Endometrial microvascular endothelial cells (primary cell): ENCODE data around the gene ZNF576. TPM values are rescaled to one million over a fixed set of nuclear protein-coding genes. Genes with fewer than 3 reads are reported as not detected.
"Not testable (repeated sequence)": the region's sequence is repeated elsewhere in the genome, so short reads cannot be mapped to it uniquely, and the experiment has no call there.

Experiments used
- in situ Hi-C: cut with HindIII; loops from 2 replicates; pipeline ENCODE4 v1.10.0; 2017; ENCODE audit warnings: low sequenced_read_pairs, low pct_unique_long_range_greater_than_20kb; ENCODE audit errors: inconsistent ontology term
- total RNA-seq: library from RNA; depleted of rRNA; stranded (reverse); fragments of >200 nt; gene quantifications from one replicate; pipeline ENCODE4 v1.2.3, GENCODE V29; 2015; ENCODE audit errors: inconsistent ontology term

Gene ZNF576
- total RNA-seq, 1 donor from 2014 or later, result 22.5 TPM

DNA sequence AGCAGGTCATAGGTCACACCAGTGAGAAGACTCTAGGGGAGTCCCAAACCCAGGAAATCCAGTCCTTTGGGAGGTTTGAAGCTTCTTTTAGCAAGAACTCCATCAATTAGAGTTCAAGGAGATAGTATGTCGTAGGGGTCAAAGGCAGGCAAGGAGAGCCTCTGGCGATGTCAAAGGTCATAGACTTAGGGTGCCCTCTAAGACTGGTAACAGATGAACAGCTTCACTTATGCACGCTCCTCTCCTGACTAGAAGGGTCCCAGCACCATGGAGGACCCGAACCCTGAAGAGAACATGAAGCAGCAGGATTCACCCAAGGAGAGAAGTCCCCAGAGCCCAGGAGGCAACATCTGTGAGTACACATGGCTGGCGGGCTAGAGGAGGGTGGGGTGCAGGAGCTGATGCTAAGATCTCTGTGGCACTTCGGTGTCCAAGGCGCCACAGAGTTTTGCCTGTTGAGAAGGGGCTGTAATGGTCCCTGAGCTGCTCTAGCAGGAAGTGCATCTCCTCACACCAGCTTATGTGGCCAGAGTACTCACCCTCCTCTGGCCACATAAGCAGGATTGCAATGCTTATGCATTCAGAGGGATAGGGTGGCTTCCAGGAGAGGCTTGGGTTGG, 557 bp downstream of the ZNF576 start:
- in situ Hi-C loops, result no loop called here

DNA sequence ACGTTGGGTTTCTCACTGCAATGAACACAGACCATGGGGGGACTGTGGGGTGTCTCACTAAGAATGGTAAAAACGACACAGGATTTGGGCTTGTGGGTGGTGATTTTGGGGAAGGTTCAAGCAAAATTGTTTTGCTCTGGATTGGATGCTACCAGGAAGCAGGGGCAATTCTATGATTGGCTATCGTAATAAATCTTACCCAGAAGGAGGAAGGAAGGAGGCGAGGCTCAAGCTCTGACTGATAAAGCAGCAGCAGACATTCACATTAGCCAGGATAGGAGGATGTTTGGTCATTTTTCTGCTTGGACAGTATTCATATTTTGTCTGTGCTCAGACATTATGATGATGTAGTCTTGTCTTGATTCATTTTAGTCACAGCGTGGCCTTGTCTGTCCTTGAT, 1.5 kb downstream of the ZNF576 start:
- in situ Hi-C loops, result no loop called here

DNA sequence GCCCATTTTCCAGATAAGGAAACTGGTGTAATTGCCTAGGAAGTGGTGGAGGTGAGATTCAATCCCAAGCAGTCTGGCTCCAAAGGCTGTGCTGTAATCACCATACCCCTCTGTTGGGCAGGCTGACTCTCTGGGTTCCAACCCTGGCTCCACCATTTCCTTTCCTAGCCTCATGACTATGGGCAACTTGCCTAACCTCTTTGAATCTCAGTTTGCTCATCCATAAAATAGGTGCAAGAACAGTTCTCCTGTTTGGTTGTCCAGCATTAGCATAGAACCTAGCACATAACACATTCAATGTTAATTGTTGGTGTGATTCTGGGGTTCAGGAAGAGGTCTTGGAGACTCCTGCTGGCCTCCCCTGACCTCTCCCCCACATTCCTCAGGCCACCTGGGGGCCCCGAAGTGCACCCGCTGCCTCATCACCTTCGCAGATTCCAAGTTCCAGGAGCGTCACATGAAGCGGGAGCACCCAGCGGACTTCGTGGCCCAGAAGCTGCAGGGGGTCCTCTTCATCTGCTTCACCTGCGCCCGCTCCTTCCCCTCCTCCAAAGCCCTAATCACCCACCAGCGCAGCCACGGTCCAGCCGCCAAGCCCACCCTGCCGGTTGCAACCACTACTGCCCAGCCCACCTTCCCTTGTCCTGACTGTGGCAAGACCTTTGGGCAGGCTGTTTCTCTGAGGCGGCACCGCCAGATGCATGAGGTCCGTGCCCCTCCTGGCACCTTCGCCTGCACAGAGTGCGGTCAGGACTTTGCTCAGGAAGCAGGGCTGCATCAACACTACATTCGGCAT, 2.2 kb downstream of the ZNF576 start:
- in situ Hi-C loops, result no loop called here

DNA sequence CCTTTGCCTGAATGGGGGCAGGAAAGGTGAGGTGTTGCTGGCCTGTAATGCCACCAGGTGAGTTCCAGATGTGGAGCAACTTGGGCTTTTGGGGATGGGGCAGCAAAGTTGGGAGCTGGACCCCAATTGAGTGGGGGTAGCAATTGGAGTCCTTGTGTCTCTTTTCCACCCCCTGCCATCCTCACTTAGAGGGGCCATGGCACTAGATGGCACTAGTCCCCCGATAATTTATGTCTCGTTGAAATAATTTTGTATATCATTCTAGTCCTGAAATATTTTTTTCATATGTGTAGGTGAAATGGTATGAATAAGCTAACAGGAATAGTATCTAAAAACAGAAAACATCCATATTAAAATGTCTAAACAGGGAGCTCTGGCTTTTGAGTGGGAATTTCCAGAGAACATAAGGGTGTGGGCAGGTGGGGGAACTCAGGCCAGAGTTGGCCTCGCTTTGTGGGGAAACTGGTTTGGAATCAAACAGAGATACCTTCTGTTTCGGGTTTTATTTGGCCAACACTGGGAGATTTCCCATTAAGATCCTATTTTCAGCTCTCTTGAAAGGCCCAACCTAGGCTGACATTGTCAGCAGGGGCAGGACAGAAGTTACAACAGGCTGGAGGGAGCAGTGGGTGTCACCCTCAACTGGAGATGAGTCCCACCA, 3.4 kb downstream of the ZNF576 start:
- in situ Hi-C loops, result no loop called here

DNA sequence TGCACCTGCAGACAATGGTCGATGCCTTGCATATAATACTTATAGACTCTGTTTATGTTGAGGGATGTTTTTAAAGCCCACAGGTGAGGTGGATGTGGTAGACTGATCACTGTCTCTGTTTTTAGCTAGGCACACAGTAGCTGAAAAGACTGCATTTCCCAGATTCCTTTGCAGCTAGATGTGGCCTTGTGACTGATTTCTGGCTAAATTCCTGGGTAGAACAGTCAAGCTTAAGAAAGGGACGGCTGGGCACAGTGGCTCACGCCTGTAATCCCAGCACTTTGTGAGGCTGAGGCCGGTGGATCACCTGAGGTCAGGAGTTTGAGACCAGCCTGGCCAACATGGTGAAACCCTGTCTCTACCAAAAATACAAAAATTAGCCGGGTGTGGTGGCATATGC, 3.9 kb downstream of the ZNF576 start:
- in situ Hi-C loops, result not testable (repeated sequence)

DNA sequence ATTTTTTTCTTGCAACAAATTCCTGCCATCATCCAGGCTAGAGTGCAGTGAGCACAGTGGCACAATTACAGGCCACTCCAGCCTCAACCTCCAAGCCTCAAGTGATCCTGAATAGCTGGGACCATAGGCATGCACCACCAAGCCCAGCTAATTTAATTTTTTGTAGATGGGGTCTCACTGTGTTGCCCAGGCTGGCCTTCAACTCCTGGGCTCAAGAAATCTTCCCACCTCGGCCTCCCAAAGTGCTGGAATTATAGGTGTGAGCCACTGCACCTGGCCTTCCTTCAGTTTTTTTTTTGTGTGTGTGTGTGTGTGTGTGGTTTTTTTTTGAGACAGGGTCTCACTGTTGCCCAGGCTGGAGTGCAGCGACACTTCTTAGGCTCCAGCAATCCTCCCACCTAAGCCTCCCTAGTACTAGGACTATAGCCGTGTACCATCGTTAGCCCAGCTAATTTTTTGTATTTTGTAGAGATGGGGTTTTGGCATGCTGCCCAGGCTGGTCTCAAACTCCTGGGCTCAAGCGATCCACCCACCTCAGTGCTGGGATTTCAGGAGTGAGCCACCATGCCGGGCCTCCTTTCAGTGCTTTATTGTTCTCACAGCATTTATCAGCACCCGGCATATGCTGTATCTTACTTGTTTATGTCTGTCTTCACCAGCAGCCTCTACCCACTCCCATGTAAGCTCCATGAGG, 9.6 kb downstream of the ZNF576 start:
- in situ Hi-C loops, result no loop called here

DNA sequence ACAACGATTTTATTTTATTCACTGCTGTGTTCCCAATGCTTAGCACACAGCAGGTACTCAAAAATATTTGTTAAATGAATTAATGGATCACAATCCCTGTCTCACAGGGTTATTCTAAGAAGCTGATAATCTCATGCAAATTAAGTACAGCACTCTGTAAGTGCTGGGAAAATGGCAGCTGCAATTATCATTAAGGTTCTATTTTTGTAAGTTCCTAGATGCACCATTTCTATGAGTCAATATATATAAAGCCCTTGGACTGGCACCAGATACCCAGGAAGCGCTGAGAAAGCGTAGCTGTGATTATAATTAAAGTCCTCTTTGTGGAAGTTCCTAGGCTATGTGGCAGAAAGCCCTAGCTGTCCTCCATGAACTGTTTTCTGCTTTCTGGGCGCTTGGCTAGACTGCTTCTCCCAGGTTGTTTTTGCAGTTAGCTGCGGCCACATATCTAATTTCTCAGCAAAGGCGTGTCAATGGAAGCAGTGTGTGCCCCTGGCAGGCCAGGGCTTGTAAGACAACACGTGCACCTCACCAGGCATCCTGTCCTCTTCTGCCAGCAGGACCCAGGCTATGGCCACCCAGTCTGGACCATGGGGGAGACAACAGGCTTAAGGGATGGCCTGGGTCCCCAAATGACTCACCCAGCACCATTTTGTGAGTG, 10.3 kb downstream of the ZNF576 start:
- in situ Hi-C loops, result no loop called here

DNA sequence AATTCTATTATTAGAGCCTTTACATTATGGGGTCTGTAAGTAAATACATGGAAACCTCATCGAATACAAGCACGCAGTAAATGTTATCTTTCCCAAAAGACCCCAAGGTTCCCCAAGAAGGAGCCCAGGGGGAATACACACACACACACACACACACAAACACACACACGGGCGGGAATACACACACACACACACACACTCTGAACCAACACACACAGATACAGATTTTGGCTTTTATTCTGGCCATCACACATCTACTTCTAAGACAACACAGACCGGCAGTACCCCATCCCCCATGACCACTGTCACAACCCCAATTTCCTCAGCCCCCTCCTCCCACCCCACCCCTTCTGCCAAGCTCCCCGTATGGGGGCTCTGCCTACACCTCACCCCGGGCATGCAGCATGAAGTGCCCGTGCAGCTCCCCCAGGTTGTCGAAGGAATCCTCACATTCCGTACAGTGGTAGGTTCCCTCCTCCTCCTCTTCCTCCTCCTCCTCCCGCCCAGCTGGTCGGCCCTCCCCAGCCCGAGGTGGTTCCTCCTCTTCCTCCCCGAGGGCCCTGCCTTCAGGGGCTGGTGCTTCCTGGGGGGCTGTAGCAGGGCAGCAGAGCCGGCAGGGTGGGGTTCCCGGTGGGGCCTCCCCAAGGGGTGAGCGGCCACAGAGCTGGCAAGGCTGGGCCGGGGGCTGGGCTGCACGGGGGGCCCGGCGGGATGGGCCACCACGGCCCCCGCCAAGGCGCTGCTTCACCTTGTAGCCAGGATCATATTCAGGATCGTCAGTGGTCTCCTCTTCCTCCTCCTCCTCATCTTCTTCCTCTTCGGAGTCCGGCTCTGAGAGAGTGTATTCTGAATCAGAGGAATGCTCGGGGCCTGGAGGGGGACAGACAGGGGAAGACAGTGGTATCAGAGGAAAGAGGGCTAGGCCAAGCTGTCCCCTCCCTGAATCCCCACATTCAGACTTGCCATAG, 11.1 kb downstream of the ZNF576 start:
- in situ Hi-C loops, result no loop called here

DNA sequence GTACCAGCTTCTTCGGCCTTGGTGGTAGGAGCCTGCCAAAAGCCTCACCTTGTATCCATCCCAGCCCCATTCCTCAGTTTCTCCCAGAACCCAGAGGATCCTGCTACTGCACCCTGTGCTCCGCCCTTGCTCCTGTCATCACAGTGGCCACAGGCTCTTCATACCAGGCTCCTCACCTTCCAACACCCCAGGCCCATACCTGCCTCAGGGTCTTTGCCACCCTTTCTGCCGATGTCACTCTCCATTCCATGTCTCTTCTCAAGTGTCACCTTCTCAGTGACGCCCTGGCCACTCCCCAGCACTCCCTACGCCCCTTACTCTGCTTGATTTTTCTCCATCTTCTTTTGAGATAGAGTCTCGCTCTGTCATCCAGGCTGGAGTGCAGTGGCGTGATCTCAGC, 13.5 kb downstream of the ZNF576 start:
- in situ Hi-C loops, result no loop called here

DNA sequence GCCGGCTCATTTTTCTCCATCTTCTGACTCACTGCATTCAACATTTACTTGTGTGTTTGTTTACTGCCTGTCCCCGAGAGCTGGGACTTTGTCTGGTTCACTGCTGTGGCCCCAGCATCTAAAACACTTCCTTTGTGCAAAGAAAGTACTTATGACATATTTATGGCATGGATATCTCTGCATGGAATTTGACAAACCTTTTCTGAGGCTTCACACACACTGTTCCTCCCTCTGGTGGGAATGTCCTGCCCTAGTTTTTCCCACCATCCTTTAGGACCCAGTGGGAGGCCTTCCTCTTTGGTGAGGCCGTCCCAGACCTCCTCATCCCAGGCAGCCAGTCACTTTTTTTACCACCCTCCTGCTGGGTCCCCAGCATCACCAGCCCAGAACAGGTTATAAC, 14.1 kb downstream of the ZNF576 start:
- in situ Hi-C loops, result no loop called here

DNA sequence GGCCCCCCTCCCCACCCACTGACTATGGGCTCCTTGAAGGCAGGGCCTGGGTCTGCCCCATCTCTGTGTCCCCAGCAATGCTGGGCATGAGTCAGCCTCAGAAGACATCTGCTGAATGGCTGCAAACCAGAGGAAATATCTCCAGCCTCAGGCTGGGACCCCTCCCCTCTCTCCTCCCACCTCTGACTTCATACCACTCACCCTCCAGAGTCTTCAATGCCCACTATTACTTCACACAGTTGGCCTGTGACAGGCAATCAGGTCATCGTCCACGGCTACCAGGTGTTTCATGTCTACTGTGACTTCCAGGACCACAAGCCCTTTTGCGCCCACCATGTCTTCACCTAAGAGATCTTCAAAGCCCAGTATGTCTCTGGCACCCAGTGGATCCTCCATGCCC, 15.4 kb downstream of the ZNF576 start, which contains the start of gene SRRM5:
Gene SRRM5 (plus strand): TSS at position 301 of the 400 bp plus-strand sequence. CDS start 34 bp downstream, at position 335.
- in situ Hi-C loops, result no loop called here

DNA sequence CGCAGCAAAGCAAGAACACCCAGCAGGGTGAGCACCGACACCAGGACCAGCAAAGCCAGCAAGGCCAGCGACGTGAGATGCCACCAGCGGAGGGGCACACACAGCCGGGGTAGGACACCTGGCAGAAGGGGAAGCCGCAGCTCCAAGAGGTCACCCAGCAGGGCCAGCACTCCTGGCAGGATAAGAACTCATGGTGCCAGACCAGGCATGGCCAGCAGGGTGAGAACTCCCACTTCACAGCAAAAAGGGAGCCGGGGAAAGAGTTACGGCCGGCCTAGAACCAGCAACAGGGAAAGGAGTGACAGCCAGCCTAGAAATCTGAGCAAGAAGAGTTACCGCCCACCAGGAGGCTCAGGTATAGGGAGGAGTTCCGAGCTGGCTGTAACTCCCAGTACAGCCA, 16.0 kb downstream of the ZNF576 start:
- in situ Hi-C loops, result no loop called here

DNA sequence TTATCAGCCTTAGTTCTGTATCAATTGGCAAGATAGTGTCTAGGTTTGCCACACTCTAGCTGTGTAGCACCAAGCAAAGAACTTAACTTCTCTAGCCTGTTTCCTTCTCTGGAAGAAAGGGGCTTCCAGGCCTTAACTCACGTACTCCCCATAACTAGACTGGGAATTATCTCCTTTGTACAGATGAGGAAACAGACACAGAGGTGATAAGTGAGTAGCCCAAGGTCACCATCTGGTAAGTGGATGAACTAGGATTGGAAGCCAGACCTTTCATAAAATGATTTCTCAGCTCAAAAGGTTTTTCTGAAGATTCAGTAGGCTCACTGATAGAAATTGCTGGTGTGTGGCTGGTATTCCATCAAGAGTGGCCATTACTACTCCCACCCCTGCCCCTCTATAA, 19.9 kb downstream of the ZNF576 start:
- in situ Hi-C loops, result no loop called here

DNA sequence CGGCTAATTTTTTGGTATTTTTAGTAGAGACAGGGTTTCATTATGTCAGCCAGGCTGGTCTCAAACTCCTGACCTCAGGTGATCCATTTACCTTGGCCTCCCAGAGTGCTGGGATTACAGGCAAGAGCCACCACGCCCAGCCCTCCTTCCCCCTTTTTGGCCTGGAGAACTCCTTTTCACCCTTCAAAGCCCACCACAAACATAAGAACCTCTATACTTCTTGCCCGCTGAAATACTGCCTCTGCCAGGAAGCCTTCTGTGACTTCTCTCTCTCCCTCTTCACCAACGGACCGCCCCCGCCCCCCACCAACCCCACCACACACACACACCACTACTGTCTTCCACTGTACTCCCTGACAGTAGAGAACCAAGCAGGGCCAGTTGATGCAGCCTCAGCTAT, 20.6 kb downstream of the ZNF576 start:
- in situ Hi-C loops, result no loop called here

DNA sequence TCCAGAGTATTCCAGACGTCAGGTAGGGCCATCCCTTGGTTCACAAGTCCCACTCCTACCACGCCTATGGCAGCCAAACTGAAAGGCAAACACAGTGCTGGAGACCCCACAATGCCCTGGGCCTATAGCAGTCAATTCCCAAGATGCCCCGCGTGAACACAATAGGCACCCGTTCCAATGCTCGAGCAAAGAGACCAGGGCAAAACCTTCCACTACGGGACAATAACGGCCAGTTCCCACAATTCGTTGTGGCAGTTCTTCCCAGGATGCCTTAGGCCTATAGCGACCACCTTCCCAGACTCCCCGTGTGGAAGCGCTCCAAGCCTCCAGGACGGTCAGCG, 22.5 kb downstream of the ZNF576 start:
- in situ Hi-C loops, result no loop called here

DNA sequence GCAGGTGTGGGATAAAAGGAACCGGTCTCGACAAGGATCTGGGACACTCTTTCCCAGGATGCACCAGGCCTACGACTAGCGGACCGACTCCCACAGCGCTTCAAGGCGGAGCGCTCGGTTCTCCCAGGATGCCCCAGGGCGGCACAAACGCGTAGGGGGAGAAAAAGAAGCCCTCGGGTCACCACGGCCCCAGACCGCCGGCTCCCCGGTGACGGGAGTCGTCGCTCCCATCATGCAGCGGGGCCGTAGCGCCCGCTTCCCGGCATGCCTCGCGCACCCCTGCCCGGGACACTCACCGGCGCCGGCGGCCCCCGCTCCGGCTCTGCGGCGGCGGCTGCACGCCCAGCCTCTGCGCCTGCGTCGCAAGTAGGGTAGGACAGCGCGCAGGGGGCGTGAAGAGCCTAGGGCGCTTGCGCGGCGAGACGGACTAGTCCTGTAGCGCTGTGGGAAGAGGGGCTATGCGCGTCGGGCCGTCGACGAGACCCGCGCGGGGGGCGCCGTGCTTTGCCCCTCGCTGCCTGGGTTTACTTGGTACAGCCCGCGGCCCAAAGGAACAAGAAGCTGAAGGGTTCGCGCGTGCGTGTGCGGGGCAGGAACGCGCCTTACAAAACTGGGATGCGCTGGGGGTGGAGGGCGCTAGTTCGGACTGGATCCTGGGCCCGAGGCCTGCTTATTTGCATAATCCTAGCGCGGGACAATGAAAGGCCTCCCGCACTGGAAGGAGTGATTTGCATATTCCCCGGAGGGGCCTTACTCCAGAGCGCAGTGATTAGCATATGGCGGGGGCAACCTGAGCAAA, 23.1 kb downstream of the ZNF576 start, which contains the start of gene ZNF428:
Gene ZNF428 (minus strand): TSS at position 368 of the 799 bp plus-strand sequence. CDS start 5,325 bp downstream, outside the sequence.
- in situ Hi-C loops, result no loop called here
